ENCODE measurements around the gene EIF5A.

EIF5A gene

DNA sequence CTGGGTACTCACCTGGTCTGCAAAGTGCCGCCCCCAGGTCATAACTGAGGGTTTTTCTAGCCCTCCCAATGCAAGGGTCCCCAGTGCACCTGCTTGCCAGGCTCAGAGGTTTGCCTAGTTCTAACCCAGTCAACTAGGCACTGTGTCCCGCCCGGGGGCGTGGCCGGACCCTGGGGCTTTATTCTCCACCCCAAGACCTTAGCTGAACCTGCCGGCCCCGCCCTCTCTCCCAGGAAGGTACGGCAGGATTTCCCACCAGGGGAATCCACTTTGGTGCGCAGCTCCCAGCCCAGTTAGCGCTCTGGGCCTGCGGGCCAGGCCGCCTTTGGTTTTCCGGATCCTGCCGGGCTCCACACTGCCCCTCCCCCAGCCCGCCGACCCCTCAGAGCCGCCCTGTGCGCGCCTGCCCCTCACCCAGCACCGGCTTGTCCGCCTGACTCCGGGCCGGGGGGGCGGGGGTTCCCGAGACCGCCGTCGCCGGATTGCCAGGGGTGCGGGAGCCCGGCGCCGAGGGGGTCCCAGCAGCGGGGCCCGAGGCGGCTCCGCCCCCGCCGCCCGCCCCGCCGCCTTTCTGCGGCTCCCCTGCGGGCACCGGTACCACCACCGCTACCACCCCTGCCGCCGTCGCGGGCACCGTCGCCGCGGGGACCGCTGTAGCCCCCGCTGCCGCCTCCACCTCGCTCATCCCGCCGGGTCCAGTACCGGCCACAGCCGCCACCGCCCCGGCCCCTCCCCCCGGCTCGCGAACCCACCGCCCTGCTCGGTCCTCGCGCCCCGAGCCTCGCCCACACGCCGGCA, 13.4 kb upstream of the EIF5A start:
- TF ChIP-seq, protein P1, sequence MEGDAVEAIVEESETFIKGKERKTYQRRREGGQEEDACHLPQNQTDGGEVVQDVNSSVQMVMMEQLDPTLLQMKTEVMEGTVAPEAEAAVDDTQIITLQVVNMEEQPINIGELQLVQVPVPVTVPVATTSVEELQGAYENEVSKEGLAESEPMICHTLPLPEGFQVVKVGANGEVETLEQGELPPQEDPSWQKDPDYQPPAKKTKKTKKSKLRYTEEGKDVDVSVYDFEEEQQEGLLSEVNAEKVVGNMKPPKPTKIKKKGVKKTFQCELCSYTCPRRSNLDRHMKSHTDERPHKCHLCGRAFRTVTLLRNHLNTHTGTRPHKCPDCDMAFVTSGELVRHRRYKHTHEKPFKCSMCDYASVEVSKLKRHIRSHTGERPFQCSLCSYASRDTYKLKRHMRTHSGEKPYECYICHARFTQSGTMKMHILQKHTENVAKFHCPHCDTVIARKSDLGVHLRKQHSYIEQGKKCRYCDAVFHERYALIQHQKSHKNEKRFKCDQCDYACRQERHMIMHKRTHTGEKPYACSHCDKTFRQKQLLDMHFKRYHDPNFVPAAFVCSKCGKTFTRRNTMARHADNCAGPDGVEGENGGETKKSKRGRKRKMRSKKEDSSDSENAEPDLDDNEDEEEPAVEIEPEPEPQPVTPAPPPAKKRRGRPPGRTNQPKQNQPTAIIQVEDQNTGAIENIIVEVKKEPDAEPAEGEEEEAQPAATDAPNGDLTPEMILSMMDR (IDR thresholded peaks at IDR 0.05; ENCODE audit: low read depth, low read length, missing control alignments), result no peak
- DNase-seq (ENCODE audit: extremely low read depth, low read depth), result no peak
- H3K4me3 ChIP-seq (replicated peaks; ENCODE audit: low read depth, low read length), result no peak overlapping the region

GRCh38 chr17:7294614-7295153, 12.7 kb upstream of the EIF5A start, which contains the start of gene YBX2:
TSS of gene YBX2 (minus strand) at chr17:7294639. CDS start at chr17:7294500, 139 bp downstream.
- H3K4me3 ChIP-seq (replicated peaks; ENCODE audit: low read depth, low read length), result no peak within 1 kb of the TSS
- TF ChIP-seq, protein P1 (IDR thresholded peaks at IDR 0.05; ENCODE audit: low read depth, low read length, missing control alignments), result no peak
- DNase-seq (ENCODE audit: extremely low read depth, low read depth), result no peak

GRCh38 chr17:7295230-7296180, 11.9 kb upstream of the EIF5A start:
- no peak for DNase-seq (ENCODE audit: extremely low read depth, low read depth)

GRCh38 chr17:7296189-7296861, 11.1 kb upstream of the EIF5A start:
- no peak overlapping the region for H3K4me3 ChIP-seq (replicated peaks; ENCODE audit: low read depth, low read length)
- DNase-seq (ENCODE audit: extremely low read depth, low read depth), result no peak
- TF ChIP-seq, protein P1 (IDR thresholded peaks at IDR 0.05; ENCODE audit: low read depth, low read length, missing control alignments), result peak; percentile 94

More at GRCh38 chr17:7295230-7296180, 11.9 kb upstream of the EIF5A start:
- H3K4me3 ChIP-seq (replicated peaks; ENCODE audit: low read depth, low read length), result no peak overlapping the region
- TF ChIP-seq, protein P1 (IDR thresholded peaks at IDR 0.05; ENCODE audit: low read depth, low read length, missing control alignments), result no peak

DNA sequence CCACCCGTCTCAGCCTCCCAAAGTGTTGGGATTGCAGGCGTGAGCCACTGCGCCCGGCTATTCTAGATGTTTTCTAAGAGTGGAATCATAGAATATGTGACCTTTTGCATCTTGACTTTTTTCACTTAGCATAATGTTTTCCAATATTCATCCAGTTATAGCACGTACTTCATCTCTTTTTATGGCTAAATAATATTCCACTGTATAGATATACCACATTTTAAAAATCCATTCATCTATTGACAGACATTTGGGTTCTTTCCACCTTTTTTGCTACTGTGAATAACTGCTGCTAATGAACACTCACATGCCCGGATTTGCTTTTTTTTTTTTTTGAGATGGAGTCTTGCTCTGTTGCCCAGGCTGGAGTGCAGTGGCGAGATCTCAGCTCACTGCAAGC, 3.2 kb upstream of the EIF5A start:
- TF ChIP-seq, protein P1 (IDR thresholded peaks at IDR 0.05; ENCODE audit: low read depth, low read length, missing control alignments), result no peak
- DNase-seq (ENCODE audit: extremely low read depth, low read depth), result no peak
- H3K4me3 ChIP-seq (replicated peaks; ENCODE audit: low read depth, low read length), result no peak overlapping the region

Data from HFF-Myc (cell line).